NCI-H82 (cell line): ENCODE results near the gene MS4A7.

Experiments
- DNase-seq: peaks from one replicate; lab custom pipeline; 2025; lab: John Stamatoyannopoulos, UW

The MS4A7 gene

GRCh38 chr11:60370811-60371298, 7.5 kb upstream of the MS4A7 start:
- DNase-seq = no peak

GRCh38 chr11:60371386-60371785, 6.9 kb upstream of the MS4A7 start:
- DNase-seq = no peak

GRCh38 chr11:60371854-60372253, 6.5 kb upstream of the MS4A7 start:
- DNase-seq = no peak

- DNase-seq = no peak
Observed at GRCh38 chr11:60372767-60373166, 5.6 kb upstream of the MS4A7 start.

GRCh38 chr11:60375316-60375715, 3.0 kb upstream of the MS4A7 start:
- no peak for DNase-seq

- no peak for DNase-seq
Observed at GRCh38 chr11:60376601-60377000, 1.7 kb upstream of the MS4A7 start.

GRCh38 chr11:60377401-60378136, 763 bp upstream of the MS4A7 start:
- no peak for DNase-seq

- no peak for DNase-seq
Observed at GRCh38 chr11:60389279-60389910, 11.1 kb downstream of the MS4A7 start.

GRCh38 chr11:60390419-60390818, 12.1 kb downstream of the MS4A7 start:
- no peak for DNase-seq

- DNase-seq = no peak
Observed at GRCh38 chr11:60392361-60392760, 14.0 kb downstream of the MS4A7 start.

GRCh38 chr11:60393016-60393415, 14.7 kb downstream of the MS4A7 start:
- DNase-seq = no peak

GRCh38 chr11:60394666-60395380, 16.5 kb downstream of the MS4A7 start:
- DNase-seq = no peak

- no peak for DNase-seq
Observed at GRCh38 chr11:60396382-60396781, 18.1 kb downstream of the MS4A7 start, which contains the start of gene MS4A14. TSS of gene MS4A14 (plus strand) at chr11:60396459. CDS start at chr11:60396579, 120 bp downstream.

- no peak for DNase-seq
Observed at GRCh38 chr11:60396799-60397198, 18.5 kb downstream of the MS4A7 start.

GRCh38 chr11:60420015-60420414, 41.7 kb downstream of the MS4A7 start:
- no peak for DNase-seq

GRCh38 chr11:60422609-60423008, 44.3 kb downstream of the MS4A7 start:
- no peak for DNase-seq

GRCh38 chr11:60428517-60428916, 50.2 kb downstream of the MS4A7 start:
- no peak for DNase-seq

- no peak for DNase-seq
Observed at GRCh38 chr11:60429272-60429671, 50.9 kb downstream of the MS4A7 start, which contains the start of gene MS4A5. TSS of gene MS4A5 (plus strand) at chr11:60429572. CDS start at chr11:60429675, 103 bp downstream.

- no peak for DNase-seq
Observed at GRCh38 chr11:60431251-60431650, 52.9 kb downstream of the MS4A7 start.

- DNase-seq = no peak
Observed at GRCh38 chr11:60433401-60433800, 55.1 kb downstream of the MS4A7 start.
